ENCODE data around the gene MET. TPM values are rescaled to one million over a fixed set of nuclear protein-coding genes. Genes with fewer than 3 reads are reported as not detected.

MET gene
- total and polyA plus RNA-seq, 10 of the 15 experiments (the other 5 are each of a cell fraction or from before 2014, with no cell fraction given), result 0.01 to 0.21 TPM; not detected in 8

- Histone ChIP-seq H3K4me2 (ENCODE audit: control insufficient read depth, insufficient read depth) (no peak overlapping the region), H3K79me2 (ENCODE audit: control insufficient read depth, insufficient read depth, low read length) (no peaks in the 10 kb centered on the region), H3K27ac (ENCODE audit: control insufficient read depth, insufficient read depth) (no peak overlapping the region), H4K20me1 (ENCODE audit: control insufficient read depth, insufficient read depth) (no peaks in the 10 kb centered on the region), H3K27me3 (replicated peaks in 1 of 2; ENCODE audit: control insufficient read depth in 2 of 2, insufficient read depth in 2 of 2, low read length in 1 of 2) (peaks cover 0 to 5% of the 10 kb centered on the region in 2 experiments; a peak in 2 of 4 replicates), H3K4me3 (no peak overlapping the region), H3K36me3 (ENCODE audit: control insufficient read depth in 2 of 2, insufficient read depth in 2 of 2, low read length in 1 of 2) (no peaks in the 10 kb centered on the region), H3K9me3 (replicated peaks; ENCODE audit: control insufficient read depth, insufficient read depth, low read length) (no peaks in the 10 kb centered on the region), H3K9ac (ENCODE audit: control insufficient read depth, insufficient read depth, low read length) (no peak overlapping the region), H2AFZ (ENCODE audit: control insufficient read depth, low read depth, low read length) (no peak overlapping the region), H3K4me1 (ENCODE audit: control insufficient read depth, insufficient read depth, low read length) (no peaks in the 10 kb centered on the region)
- ATAC-seq (no peak), DNase-seq (ENCODE audit: low read depth, low spot score) (no peak), FAIRE-seq (no peak)
- RAD21 ChIA-PET (ENCODE audit: unreplicated experiment), result no interaction called here
- 49% methylated on average over 9 of the region's 9 CpGs for WGBS (ENCODE audit: insufficient coverage, insufficient replicate concordance, low lambda C conversion rate, missing lambda C conversion rate)
- intact Hi-C loops (cut with micrococcal nuclease; ENCODE audit: unreplicated experiment), result no loop called here
- CTCF ChIA-PET, result no interaction called here
- in situ Hi-C loops (cut with MboI), result no loop called here
- POLR2A ChIA-PET, result no interaction called here
- BruUV-seq (replicated peaks), result no TSS peak
- TF ChIP-seq ATF2 (IDR thresholded peaks at IDR 0.05; ENCODE audit: low read length), result no peak
- TF ChIP-seq HDGF (IDR thresholded peaks at IDR 0.05), result no peak
- TF ChIP-seq IKZF2 (IDR thresholded peaks at IDR 0.05), result no peak
- no peak for TF ChIP-seq SPI1 (IDR thresholded peaks at IDR 0.05; ENCODE audit: borderline replicate concordance, insufficient read depth, low read depth, low read length)
- TF ChIP-seq USF1 (IDR thresholded peaks at IDR 0.05; ENCODE audit: borderline replicate concordance, extremely low read length, insufficient read depth, low read depth, low read length), result no peak
- no peak for TF ChIP-seq KLF5 (IDR thresholded peaks at IDR 0.05; ENCODE audit: partially characterized antibody)
- no peak for TF ChIP-seq TARDBP (IDR thresholded peaks at IDR 0.05; ENCODE audit: borderline replicate concordance)
- TF ChIP-seq MEF2B (IDR thresholded peaks at IDR 0.05; ENCODE audit: partially characterized antibody, poor library complexity, severe bottlenecking), result no peak
- no peak for TF ChIP-seq PBX3 (IDR thresholded peaks at IDR 0.05; ENCODE audit: insufficient replicate concordance, low read depth, low read length)
- TF ChIP-seq JUND (IDR thresholded peaks at IDR 0.05; ENCODE audit: low read depth, low read length), result no peak
- no peak for TF ChIP-seq SREBF2 (IDR thresholded peaks at IDR 0.05; ENCODE audit: low read length)
- SMC1A ChIA-PET (ENCODE audit: uncharacterized antibody, unreplicated experiment), result no interaction called here
These were observed 68.9 kb downstream of the MET start for GRCh38 chr7:116740755-116741462.
